Left ventricle myocardium inferior (tissue), 1 donor: Measurements from ENCODE around the gene ZSCAN23. TPM values are rescaled to one million over a fixed set of nuclear protein-coding genes. Genes with fewer than 3 reads are reported as not detected.

Source experiments
- DNase-seq: peaks from one replicate; pipeline ENCODE4 v3.0.0-alpha.2; 2020
- H3K27ac ChIP-seq: fragments of 200-600 bp; replicated peaks from 2 replicates; pipeline ENCODE4 v1.8.0; 2021
- H3K27me3 ChIP-seq: fragments of 200-600 bp; 2 replicates; pipeline ENCODE4 v1.8.0; 2021; ENCODE audit warnings: low read depth
- H3K36me3 ChIP-seq: fragments of 200-600 bp; 2 replicates; pipeline ENCODE4 v1.8.0; 2021
- H3K4me1 ChIP-seq: fragments of 200-600 bp; 2 replicates; pipeline ENCODE4 v1.8.0; 2021
- H3K4me3 ChIP-seq: fragments of 200-600 bp; 2 replicates; pipeline ENCODE4 v1.8.0; 2021; ENCODE audit warnings: mild to moderate bottlenecking, moderate library complexity
- H3K9me3 ChIP-seq: fragments of 200-600 bp; replicated peaks from 2 replicates; pipeline ENCODE4 v1.8.0; 2021
- CTCF ChIP-seq: fragments of 200-600 bp; IDR thresholded peaks from 2 replicates; pipeline ENCODE4 v1.8.0; 2021; ENCODE audit warnings: antibody characterized with exemption, mild to moderate bottlenecking, borderline replicate concordance
- intact Hi-C: fragments of 100-400 bp; cut with micrococcal nuclease; formaldehyde crosslinking; loops from one replicate; pipeline ENCODE4 v1.11.0; 2022
- total RNA-seq: library from RNA; stranded (reverse); fragmentation: NEBNext Ultra II Directional; extraction: Animal tissue kit (Norgen Biotek cat#: 25700); gene quantifications from one replicate; pipeline ENCODE4 v1.2.1, GENCODE V29; 2021
- donor health status: DM: no; HTN: yes; CAD: no; lungs with severe emphysema.

Gene ZSCAN23
- total RNA-seq, 1 donor from 2014 or later, result 1.5 TPM

GRCh38 chr6:28383235-28384142 is 59.8 kb downstream of the ZSCAN23 start:
- Histone ChIP-seq H3K36me3 (peaks cover 36% of the 10 kb centered on the region), H3K27ac (peak overlapping the region; percentile 85), H3K4me3 (peak overlapping the region; percentile 68), H3K9me3 (peaks cover 5% of the 10 kb centered on the region), H3K4me1 (peaks cover 34% of the 10 kb centered on the region), H3K27me3 (no peaks in the 10 kb centered on the region)
- TF ChIP-seq CTCF, result peak; percentile 59
- intact Hi-C loops, result no loop called here
- DNase-seq, result peak; percentile 84

Other genes starting within 250 kb of the ZSCAN23 start
- gene ZSCAN9, start 218.2 kb downstream of the ZSCAN23 start, total RNA-seq, result 9.7 TPM
- 3.1 TPM for gene ZKSCAN4, start 191.2 kb downstream of the ZSCAN23 start, total RNA-seq
- gene NKAPL, start 184.2 kb downstream of the ZSCAN23 start, total RNA-seq, result 4.5 TPM
- gene ZSCAN26, start 176.3 kb downstream of the ZSCAN23 start, total RNA-seq, result 13.3 TPM
- gene PGBD1, start 161.9 kb downstream of the ZSCAN23 start, total RNA-seq, result 2.4 TPM
- gene ZSCAN31, start 107.3 kb downstream of the ZSCAN23 start, total RNA-seq, result 8.0 TPM
- gene ZKSCAN3, start 93.5 kb downstream of the ZSCAN23 start, total RNA-seq, result 4.1 TPM
- 1.8 TPM for gene ZSCAN12, start 43.7 kb downstream of the ZSCAN23 start, total RNA-seq
- gene GPX6, start 72.3 kb upstream of the ZSCAN23 start, total RNA-seq, result not detected
- not detected for gene GPX5, start 82.4 kb upstream of the ZSCAN23 start, total RNA-seq